Coronary artery (tissue), 2 donors: ENCODE results near the gene PLK1.
"Not testable (repeated sequence)": the region's sequence is repeated elsewhere in the genome, so short reads cannot be mapped to it uniquely, and the experiment has no call there.

Source experiments
- DNase-seq: peaks from one replicate; pipeline ENCODE4 v3.0.0-alpha.2; 2017; ENCODE audit warnings: low spot score
- H3K27ac ChIP-seq, 2 donors: fragments of 200-600 bp; sonication (generic); one replicate each; pipeline ENCODE4 v1.5.1; 2016 to 2019
- H3K4me3 ChIP-seq: fragments of 200-600 bp; sonication (generic); 2 replicates; pipeline ENCODE4 v1.5.1; 2016; ENCODE audit warnings: mild to moderate bottlenecking, moderate library complexity
- TF ChIP-seq, protein P1 (sequence below): fragments of 200-600 bp; sonication (generic); IDR thresholded peaks from one replicate; pipeline ENCODE4 v1.5.1; 2019; ENCODE audit warnings: antibody characterized with exemption

PLK1 gene

DNA sequence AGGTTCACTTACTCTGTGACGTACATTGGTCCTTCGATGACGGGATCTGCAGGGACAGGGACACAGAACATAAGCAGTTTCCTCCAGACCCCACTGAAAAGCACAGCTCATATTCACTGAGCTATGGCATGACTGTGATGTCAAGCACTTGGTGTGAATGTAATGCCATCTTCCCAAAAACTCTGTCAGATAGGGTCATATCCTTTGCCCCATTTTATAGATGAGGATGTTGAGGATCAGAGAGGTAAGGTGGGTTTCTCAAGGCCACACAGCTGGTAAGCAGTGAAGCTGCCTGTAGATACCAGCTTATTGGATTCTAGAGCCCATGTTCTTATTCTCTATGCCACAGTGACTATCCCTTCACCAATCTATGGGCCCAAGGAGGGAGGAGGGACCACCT lies 31.8 kb downstream of the PLK1 start:
- H3K27ac ChIP-seq, result no peak overlapping the region
- DNase-seq, result no peak
- TF ChIP-seq, protein P1, sequence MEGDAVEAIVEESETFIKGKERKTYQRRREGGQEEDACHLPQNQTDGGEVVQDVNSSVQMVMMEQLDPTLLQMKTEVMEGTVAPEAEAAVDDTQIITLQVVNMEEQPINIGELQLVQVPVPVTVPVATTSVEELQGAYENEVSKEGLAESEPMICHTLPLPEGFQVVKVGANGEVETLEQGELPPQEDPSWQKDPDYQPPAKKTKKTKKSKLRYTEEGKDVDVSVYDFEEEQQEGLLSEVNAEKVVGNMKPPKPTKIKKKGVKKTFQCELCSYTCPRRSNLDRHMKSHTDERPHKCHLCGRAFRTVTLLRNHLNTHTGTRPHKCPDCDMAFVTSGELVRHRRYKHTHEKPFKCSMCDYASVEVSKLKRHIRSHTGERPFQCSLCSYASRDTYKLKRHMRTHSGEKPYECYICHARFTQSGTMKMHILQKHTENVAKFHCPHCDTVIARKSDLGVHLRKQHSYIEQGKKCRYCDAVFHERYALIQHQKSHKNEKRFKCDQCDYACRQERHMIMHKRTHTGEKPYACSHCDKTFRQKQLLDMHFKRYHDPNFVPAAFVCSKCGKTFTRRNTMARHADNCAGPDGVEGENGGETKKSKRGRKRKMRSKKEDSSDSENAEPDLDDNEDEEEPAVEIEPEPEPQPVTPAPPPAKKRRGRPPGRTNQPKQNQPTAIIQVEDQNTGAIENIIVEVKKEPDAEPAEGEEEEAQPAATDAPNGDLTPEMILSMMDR, result no peak
- no peak overlapping the region for H3K4me3 ChIP-seq

DNA sequence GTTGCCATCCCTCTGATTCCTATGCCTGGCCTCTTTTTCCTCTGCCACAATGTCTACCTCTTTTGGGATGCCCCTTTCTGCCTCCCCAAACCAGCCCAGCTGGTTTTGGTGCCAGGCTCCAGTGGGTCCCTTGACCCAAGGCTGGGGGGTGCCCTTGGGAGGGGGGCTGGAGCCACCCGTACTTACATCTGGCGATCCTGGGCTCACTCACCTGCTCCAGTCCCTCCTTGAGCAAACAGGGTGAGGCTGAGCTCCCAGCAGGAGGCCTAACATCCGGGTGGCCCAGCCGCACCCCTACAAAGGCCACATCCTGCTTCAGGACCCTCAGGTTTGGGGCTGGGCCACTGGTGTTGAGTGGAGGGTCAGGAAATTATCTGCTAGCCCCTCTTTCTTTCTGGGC lies 33.1 kb downstream of the PLK1 start:
- Histone ChIP-seq H3K27ac (no peak overlapping the region), H3K4me3 (no peak overlapping the region)
- TF ChIP-seq, protein P1, result no peak
- DNase-seq, result no peak

DNA sequence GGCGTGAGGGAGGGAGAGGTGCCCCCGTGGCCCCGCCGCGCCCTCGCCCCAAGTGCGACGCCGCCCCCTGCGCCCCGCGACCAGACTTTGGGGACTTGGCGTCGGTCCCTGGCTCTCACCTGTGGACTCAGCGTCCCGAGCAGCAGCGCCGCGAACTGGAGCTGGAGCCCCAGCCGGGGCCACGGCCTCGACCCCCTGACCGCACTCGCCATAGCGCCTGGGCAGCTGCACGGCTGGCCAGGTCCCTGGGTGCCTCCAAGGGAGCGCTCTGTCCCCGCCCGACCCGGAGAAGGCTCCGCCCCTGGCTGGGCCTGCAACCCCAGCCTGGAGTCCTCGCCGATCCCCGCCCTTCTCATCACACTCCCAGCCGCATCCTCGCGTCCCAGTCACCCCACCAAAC lies 34.3 kb downstream of the PLK1 start, which contains the start of gene ERN2:
Gene ERN2 (minus strand): TSS at position 247 of the 400 bp plus-strand sequence. CDS start 35 bp downstream, at position 212.
- no peak for DNase-seq
- TF ChIP-seq, protein P1, result no peak
- Histone ChIP-seq H3K27ac (no peak within 1 kb of the TSS), H3K4me3 (no peak within 1 kb of the TSS)

DNA sequence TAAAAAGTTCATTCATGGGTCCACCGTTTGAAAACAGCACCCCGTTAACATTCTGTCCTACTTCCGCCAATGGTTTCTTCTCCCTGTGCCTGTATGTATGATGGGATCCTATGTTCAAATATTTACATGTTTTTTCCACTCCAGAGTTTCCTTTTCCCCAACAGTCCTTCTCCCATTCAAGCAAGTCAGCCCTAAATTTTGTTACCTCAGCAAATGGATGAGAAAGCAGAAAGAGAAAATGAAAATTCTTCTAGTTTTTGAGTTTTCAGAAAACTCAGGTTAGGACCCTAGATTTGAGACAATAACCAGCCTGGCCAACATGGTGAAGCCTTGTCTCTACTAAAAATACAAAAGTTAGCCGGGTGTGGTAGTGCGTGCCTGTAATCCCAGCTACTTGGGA lies 37.8 kb downstream of the PLK1 start:
- no peak overlapping the region for H3K4me3 ChIP-seq
- no peak for DNase-seq
- TF ChIP-seq, protein P1, result no peak
- H3K27ac ChIP-seq, result no peak overlapping the region

DNA sequence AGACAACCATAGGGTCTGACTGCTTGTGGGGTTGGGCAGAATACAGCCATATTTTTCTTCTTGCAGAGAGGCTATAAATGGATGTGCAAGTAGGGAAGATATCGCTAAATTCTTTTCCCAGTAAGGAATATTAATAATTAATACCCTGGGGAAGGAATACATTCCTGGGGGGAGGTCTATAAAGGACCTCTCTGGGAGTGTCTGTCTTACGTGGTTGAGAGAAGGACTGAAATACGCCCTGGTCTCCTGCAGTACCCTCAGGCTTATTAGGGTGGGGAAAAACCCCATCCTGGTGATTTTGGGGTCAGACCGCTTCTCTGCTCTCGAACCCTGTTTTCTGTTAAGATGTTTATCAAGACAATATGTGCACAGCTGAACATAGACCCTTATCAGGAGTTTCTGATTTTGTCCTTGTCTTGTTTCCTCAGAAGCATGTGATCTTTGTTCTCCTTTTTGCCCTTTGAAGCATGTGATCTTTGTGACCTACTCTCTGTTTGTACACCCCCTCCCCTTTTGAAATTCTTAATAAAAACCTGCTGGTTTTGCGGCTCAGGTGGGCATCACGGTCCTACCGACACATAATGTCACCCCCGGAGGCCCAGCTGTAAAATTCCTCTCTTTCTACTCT lies 44.0 kb downstream of the PLK1 start:
- H3K4me3 ChIP-seq, DNase-seq, H3K27ac ChIP-seq: not testable (repeated sequence)

DNA sequence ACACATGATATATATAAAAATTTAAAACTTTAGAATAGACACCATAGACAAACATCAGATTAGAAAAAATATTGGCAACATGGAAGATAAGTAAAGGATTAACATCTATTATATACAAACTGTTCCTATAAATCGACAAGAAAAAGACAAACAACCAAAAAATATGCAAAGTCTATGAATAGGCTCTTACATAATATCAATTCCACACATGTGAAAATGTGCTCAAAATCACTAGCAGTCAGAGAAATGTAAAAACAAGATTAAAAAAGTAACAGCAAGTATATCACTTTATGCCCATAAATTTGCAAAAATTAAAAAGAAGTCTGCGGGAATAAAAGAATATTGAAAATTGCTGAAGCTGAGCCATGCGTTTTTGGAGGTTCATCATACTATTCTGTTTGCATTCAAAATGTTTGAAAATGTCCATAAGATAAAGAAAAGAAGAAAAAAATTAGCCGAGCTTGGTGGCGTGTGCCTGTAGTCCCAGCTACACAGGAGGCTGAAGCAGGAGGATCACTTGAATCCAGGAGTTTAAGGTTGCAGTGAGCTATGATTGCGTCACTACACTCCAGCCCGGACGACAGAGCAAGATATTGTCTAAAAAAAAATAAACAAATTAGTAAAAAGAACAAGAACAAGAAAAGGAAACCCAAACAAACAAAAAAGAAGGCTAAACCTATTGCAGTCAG lies 45.6 kb downstream of the PLK1 start:
- no peak overlapping the region for H3K27ac ChIP-seq
- H3K4me3 ChIP-seq, result no peak overlapping the region
- TF ChIP-seq, protein P1, result no peak
- no peak for DNase-seq

DNA sequence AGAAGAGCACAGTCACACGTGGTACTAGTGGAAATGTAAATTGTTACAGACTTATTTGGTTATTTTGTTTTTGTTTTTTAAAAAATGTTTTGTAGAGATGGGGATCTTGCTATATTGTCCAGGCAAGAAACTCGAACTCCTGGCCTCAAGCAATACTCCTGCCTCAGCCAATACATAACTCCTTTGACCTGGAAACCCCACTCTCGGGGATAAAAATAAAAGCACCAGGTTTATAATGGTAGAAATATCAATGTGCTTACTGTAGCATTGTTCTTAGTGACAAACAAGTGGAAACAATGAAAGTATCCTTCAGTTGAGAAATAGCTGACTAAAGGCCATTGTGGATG lies 46.1 kb downstream of the PLK1 start:
- TF ChIP-seq, protein P1, result no peak

More for the DNA sequence above, 46.1 kb downstream of the PLK1 start:
- DNase-seq, result no peak
- Histone ChIP-seq H3K4me3 (no peak overlapping the region), H3K27ac (no peak overlapping the region)
